IMR-90 (cell line): Measurements from ENCODE around the gene ABHD6. TPM values are rescaled to one million over a fixed set of nuclear protein-coding genes. Genes with fewer than 3 reads are reported as not detected.

Source experiments
- ATAC-seq: fragments of 200-7000 bp; cut with Tn5 transposase; 2 replicates; pipeline ENCODE4 v1.9.1; 2020; ENCODE audit warnings: low read depth, mild to moderate bottlenecking, moderate library complexity
- BruUV-seq: library from RNA; stranded (reverse); fragments of 400-500 nt; replicated peaks from 2 replicates; lab custom pipeline; 2021; lab: Mats Ljungman, UMichigan
- CTCF ChIA-PET: fragments of 300-600 bp; formaldehyde crosslinking; extraction: SDS; loops from one replicate; lab custom pipeline; 2021; ENCODE audit warnings: antibody characterized with exemption; lab: Yijun Ruan, JAX
- POLR2A ChIA-PET: fragments of 300-600 bp; sonication (Branson Sonifier 250); formaldehyde crosslinking; loops from one replicate; lab custom pipeline; 2022; ENCODE audit warnings: antibody characterized with exemption; ENCODE audit not compliant: unreplicated experiment; lab: Charles Lee
- DNase-seq: peaks from one replicate; pipeline ENCODE4 v3.0.0; 2013
- H2AFZ ChIP-seq: replicated peaks from 2 replicates; pipeline ENCODE3; 2013; ENCODE audit warnings: low read length, mild to moderate bottlenecking; ENCODE audit not compliant: poor library complexity
- H2AK5ac ChIP-seq: 2 replicates; pipeline ENCODE4 v1.6.1; 2013; ENCODE audit warnings: low read depth, low read length, inconsistent platforms
- H2AK9ac ChIP-seq: replicated peaks from 2 replicates; pipeline ENCODE3; 2013; ENCODE audit warnings: mild to moderate bottlenecking, low read depth, low read length, moderate library complexity; ENCODE audit not compliant: poor library complexity
- H2BK120ac ChIP-seq: 2 replicates; pipeline ENCODE4 v1.6.1; 2013; ENCODE audit warnings: low read depth, low read length, inconsistent platforms
- H2BK15ac ChIP-seq: 3 replicates; pipeline ENCODE4 v1.6.1; 2013; ENCODE audit warnings: low read depth, low read length, inconsistent platforms
- H2BK20ac ChIP-seq: 2 replicates; pipeline ENCODE4 v1.6.1; 2013; ENCODE audit warnings: low read depth, mild to moderate bottlenecking, inconsistent platforms, low read length, moderate library complexity
- H2BK5ac ChIP-seq: 2 replicates; pipeline ENCODE4 v1.6.1; 2013; ENCODE audit warnings: mild to moderate bottlenecking, low read depth, low read length, inconsistent platforms; ENCODE audit not compliant: poor library complexity, severe bottlenecking
- H3K14ac ChIP-seq: replicated peaks from 2 replicates; pipeline ENCODE4 v1.6.1; 2013; ENCODE audit warnings: low read depth, low read length, inconsistent platforms
- H3K18ac ChIP-seq: 2 replicates; pipeline ENCODE4 v1.6.1; 2013; ENCODE audit warnings: low read depth, low read length, control low read depth
- H3K23ac ChIP-seq: 2 replicates; pipeline ENCODE4 v1.6.1; 2013; ENCODE audit warnings: low read depth, low read length, inconsistent platforms
- H3K27ac ChIP-seq: 2 replicates; pipeline ENCODE4 v1.5.1; 2013; ENCODE audit warnings: mild to moderate bottlenecking, control low read depth, low read length; ENCODE audit not compliant: insufficient read depth
- H3K27me3 ChIP-seq: 2 replicates; pipeline ENCODE4 v1.6.1; 2013; ENCODE audit warnings: low read length; ENCODE audit not compliant: control insufficient read depth, insufficient read depth
- H3K36me3 ChIP-seq: 2 replicates; pipeline ENCODE4 v1.6.1; 2013; ENCODE audit warnings: low read length, mixed read lengths; ENCODE audit not compliant: control insufficient read depth, insufficient read depth
- H3K4ac ChIP-seq: 2 replicates; pipeline ENCODE4 v1.6.1; 2013; ENCODE audit warnings: low read depth, low read length, inconsistent platforms
- H3K4me1 ChIP-seq: 2 replicates; pipeline ENCODE4 v1.6.1; 2013; ENCODE audit warnings: low read length, mixed read lengths; ENCODE audit not compliant: control insufficient read depth, insufficient read depth
- H3K4me2 ChIP-seq: 2 replicates; pipeline ENCODE4 v1.6.1; 2013; ENCODE audit warnings: low read depth, mild to moderate bottlenecking, control low read depth, low read length, moderate library complexity
- H3K4me3 ChIP-seq: 2 replicates; pipeline ENCODE4 v1.5.1; 2013; ENCODE audit warnings: low read depth, mild to moderate bottlenecking, control low read depth, low read length, moderate library complexity; ENCODE audit not compliant: insufficient read depth
- H3K56ac ChIP-seq: 2 replicates; pipeline ENCODE4 v1.6.1; 2013; ENCODE audit warnings: low read length, inconsistent platforms; ENCODE audit not compliant: insufficient read depth; ENCODE audit errors: extremely low read depth
- H3K79me1 ChIP-seq, 2 experiments: 2 replicates each; pipeline ENCODE4 v1.6.1; 2013; ENCODE audit warnings: low read length in 2 of 2, inconsistent platforms in 1 of 2, low read depth in 1 of 2
- H3K9ac ChIP-seq: 2 replicates; pipeline ENCODE4 v1.6.1; 2013; ENCODE audit warnings: low read depth, low read length, control low read depth
- H3K9me1 ChIP-seq: 2 replicates; pipeline ENCODE4 v1.6.1; 2013; ENCODE audit warnings: low read length, inconsistent platforms; ENCODE audit not compliant: insufficient read depth
- H3K9me3 ChIP-seq: 2 replicates; pipeline ENCODE4 v1.6.1; 2013; ENCODE audit warnings: low read length; ENCODE audit not compliant: control insufficient read depth, insufficient read depth
- H4K20me1 ChIP-seq: 2 replicates; pipeline ENCODE4 v1.6.1; 2013; ENCODE audit warnings: low read length, inconsistent platforms; ENCODE audit not compliant: insufficient read depth
- H4K5ac ChIP-seq: 2 replicates; pipeline ENCODE4 v1.6.1; 2013; ENCODE audit warnings: mild to moderate bottlenecking, low read depth, low read length, control low read depth
- H4K8ac ChIP-seq, 2 experiments: 2 replicates each; pipeline ENCODE4 v1.6.1; 2013; ENCODE audit warnings: low read depth in 2 of 2, low read length in 2 of 2, control low read depth in 1 of 2, inconsistent platforms in 1 of 2
- H4K91ac ChIP-seq: 2 replicates; pipeline ENCODE4 v1.6.1; 2013; ENCODE audit warnings: low read depth, low read length, inconsistent platforms; ENCODE audit not compliant: insufficient read depth
- BHLHE40 ChIP-seq: fragments of 150-350 bp; IDR thresholded peaks from 2 replicates; pipeline ENCODE4 v1.6.1; 2016; ENCODE audit warnings: mild to moderate bottlenecking, low read depth, low read length
- CTCF ChIP-seq: conservative IDR thresholded peaks from 2 replicates; pipeline ENCODE4 v1.5.1; 2012; ENCODE audit warnings: mild to moderate bottlenecking, low read depth, low read length, improper control_type of control experiment
- MAZ ChIP-seq: IDR thresholded peaks from 2 replicates; pipeline ENCODE4 v1.6.1; 2012; ENCODE audit warnings: low read depth, mild to moderate bottlenecking, low read length, improper control_type of control experiment, moderate library complexity, borderline replicate concordance
- POLR2A ChIP-seq: IDR thresholded peaks from 2 replicates; pipeline ENCODE4 v1.6.1; 2012; ENCODE audit warnings: mild to moderate bottlenecking, low read depth, low read length
- RCOR1 ChIP-seq: IDR thresholded peaks from 2 replicates; pipeline ENCODE4 v1.6.1; 2012; ENCODE audit warnings: mild to moderate bottlenecking, low read length, improper control_type of control experiment; ENCODE audit not compliant: insufficient replicate concordance
- RFX5 ChIP-seq: IDR thresholded peaks from 2 replicates; pipeline ENCODE4 v1.8.0; 2012; ENCODE audit warnings: low read depth, mild to moderate bottlenecking, low read length, moderate library complexity
- WGBS, 2 experiments: methylation state at CpG; one replicate each; pipeline versions ENCODE4 v1.1.5 to v1.1.7; 2013; ENCODE audit warnings: missing lambda C conversion rate in 2 of 2; ENCODE audit not compliant: insufficient read length in 1 of 2; ENCODE audit errors: extremely low coverage in 2 of 2; 5-methylcytosine and 5-hydroxymethylcytosine counted together
- dilution Hi-C: fragments of 300-500 bp; cut with HindIII; formaldehyde crosslinking; loops from one replicate; pipeline ENCODE4 v1.14.3; 2018; ENCODE audit warnings: low sequenced_read_pairs; ENCODE audit not compliant: unreplicated experiment
- in situ Hi-C: fragments of 300-500 bp; cut with MboI; formaldehyde crosslinking; loops from 3 replicates; pipeline ENCODE4 v1.14.3; 2019; ENCODE audit warnings: low sequenced_read_pairs, inconsistent platforms, mixed read lengths
- intact Hi-C: fragments of 100-400 bp; cut with micrococcal nuclease; formaldehyde crosslinking; loops from 2 replicates; pipeline ENCODE4 v1.10.0; 2022
- polyA plus RNA-seq, 3 experiments: library from polyadenylated mRNA; depleted of rRNA; stranded (reverse); fragments of >200 nt; gene quantifications; 2 replicates each; pipeline ENCODE4 v1.2.3, GENCODE V29; 2012; ENCODE audit warnings: low replicate concordance in 1 of 3
- total RNA-seq: library from RNA; depleted of rRNA; stranded (reverse); fragments of >200 nt; gene quantifications from 2 replicates; pipeline ENCODE4 v1.2.3, GENCODE V29; 2012

Gene ABHD6
- total and polyA plus RNA-seq, 2 of the 4 experiments (the other 2 are of a cell fraction), result 5.0 to 5.6 TPM

GRCh38 chr3:58238830-58239229 is 1.2 kb downstream of the ABHD6 start:
- no peak overlapping the region for H4K91ac ChIP-seq
- H4K8ac ChIP-seq, result no peak overlapping the region
- H3K9me1 ChIP-seq, result no peaks in the 10 kb centered on the region
- no peak overlapping the region for H2AFZ ChIP-seq
- H4K20me1 ChIP-seq, result 0 out of 2 replicates have a peak, but pooled peaks cover 6% of the 10 kb centered on the region
- H3K9ac ChIP-seq, result no peak overlapping the region
- no peak overlapping the region for H2AK9ac ChIP-seq
- no peak overlapping the region for H4K5ac ChIP-seq
- ChIA-PET POLR2A (no interaction called here), CTCF (interaction anchor here (0.7 to 1.6 kb wide), 3 partner anchors 22 to 62 kb away, joined by 3 to 5 read pairs (median 3); no protein-coding TSS in a partner anchor)
- in situ Hi-C loops, result no loop called here
- no peak overlapping the region for H3K27ac ChIP-seq
- no peak overlapping the region for H2BK20ac ChIP-seq
- no peaks in the 10 kb centered on the region for H3K9me3 ChIP-seq
- peaks cover 5% of the 10 kb centered on the region; the same call in 1 of the 2 replicates for H3K4me1 ChIP-seq
- no TSS peak for BruUV-seq
- peaks cover 19 to 36% of the 10 kb centered on the region in 2 experiments for H3K79me1 ChIP-seq
- dilution Hi-C loops, result no loop called here
- no peak overlapping the region for H2BK5ac ChIP-seq
- ATAC-seq (no peak), DNase-seq (no peak)
- peaks cover under 1% of the 10 kb centered on the region; the same call in 1 of the 2 replicates for H3K27me3 ChIP-seq
- intact Hi-C loops, result loop anchor here (1.0 kb wide), 1 partner anchor 8 kb away; no protein-coding TSS in a partner anchor
- H2BK15ac ChIP-seq, result no peak overlapping the region
- H3K4ac ChIP-seq, result no peak overlapping the region
- no peaks in the 10 kb centered on the region for H3K36me3 ChIP-seq
- H2AK5ac ChIP-seq, result no peak overlapping the region
- no peak overlapping the region for H3K4me3 ChIP-seq
- H2BK120ac ChIP-seq, result no peak overlapping the region
- H3K14ac ChIP-seq, result no peak overlapping the region
- TF ChIP-seq POLR2A (no peak), RFX5 (no peak), BHLHE40 (no peak), MAZ (no peak), RCOR1 (no peak), CTCF (no peak)
- whole genome bisulfite sequencing, 2 experiments, result no CpG with 5 or more reads among the region's 7 CpGs
- H3K56ac ChIP-seq, result no peak overlapping the region
- no peak overlapping the region for H3K23ac ChIP-seq
- peak overlapping the region; percentile 83; the same call in 1 of the 2 replicates for H3K4me2 ChIP-seq
- no peak overlapping the region for H3K18ac ChIP-seq
